HG03139 (cell line): ENCODE results near the gene OR10D3.
A peak's percentile ranks its signal among the peaks of the same experiment; 100 is the strongest.
"Not testable (repeated sequence)": the region's sequence is repeated elsewhere in the genome, so short reads cannot be mapped to it uniquely, and the experiment has no call there.

Experiments
- ATAC-seq: cut with Tn5 transposase; IDR thresholded peaks from one replicate; pipeline ENCODE4 v1.9.1; 2021; ENCODE audit not compliant: unreplicated experiment

OR10D3 gene

DNA sequence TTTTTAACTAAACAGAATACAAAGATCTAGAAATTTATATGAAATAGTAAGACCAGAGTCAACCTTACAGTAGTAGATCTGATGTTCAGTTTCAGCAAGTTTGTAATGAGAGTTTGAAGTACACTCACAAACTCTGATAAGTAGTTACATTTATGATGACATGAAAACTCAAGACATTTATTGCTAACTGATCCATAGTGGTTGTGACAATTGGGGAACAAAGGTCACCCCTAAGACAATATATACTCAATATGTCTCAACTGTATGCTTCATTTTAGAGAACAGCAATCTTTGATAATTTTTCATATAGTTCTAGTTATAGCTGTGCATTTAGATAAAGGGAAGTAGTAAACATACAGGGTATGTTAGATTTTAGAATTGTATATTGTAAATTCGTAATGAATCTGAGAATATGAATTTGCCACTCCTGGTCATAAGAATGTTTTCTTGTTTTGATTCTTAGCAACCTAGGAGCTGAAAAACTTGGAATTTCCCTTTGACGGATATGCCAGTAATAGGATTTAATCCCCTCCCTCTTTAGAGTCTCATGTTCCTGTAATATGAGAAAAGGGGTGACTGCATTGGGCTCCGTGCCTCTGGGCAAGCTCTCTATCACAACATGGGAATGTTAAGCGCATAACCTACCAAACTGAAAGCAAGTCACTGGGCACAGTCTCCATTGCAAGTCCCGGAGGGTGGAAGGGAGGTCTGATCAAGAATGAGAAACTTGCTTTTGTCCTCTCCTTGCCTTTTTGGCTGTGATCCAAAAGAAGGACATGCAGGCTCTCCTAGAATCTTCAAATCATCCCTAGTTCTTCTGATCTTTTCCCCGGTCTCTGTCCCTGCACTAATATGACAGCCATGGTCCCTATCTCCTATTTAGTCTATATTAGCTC is 11.4 kb downstream of the OR10D3 start:
- ATAC-seq, result no peak

- peak; percentile 71 for ATAC-seq
Observed at GRCh38 chr11:124195189-124195734, 12.1 kb downstream of the OR10D3 start.

GRCh38 chr11:124197999-124198398 is 14.9 kb downstream of the OR10D3 start:
- no peak for ATAC-seq

GRCh38 chr11:124198897-124199296 is 15.8 kb downstream of the OR10D3 start:
- no peak for ATAC-seq

DNA sequence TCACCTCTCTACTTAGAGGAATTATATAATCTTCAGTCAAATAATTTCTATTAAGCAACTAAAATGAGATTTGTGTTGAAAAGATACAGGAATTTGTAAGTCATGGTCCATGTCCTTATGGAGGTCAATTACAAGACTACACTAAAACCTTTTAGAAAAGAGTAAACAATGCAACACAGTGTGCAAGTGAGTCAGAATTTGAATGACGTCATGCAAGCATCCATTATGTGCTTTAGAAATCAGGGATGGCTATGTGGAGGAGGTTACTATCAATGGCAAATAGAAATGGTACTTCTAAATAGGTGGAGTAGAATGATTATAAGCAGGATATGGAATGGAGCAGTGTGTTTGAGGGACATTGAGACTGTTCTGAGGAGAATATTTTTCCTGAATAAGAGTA is 16.6 kb downstream of the OR10D3 start:
- no peak for ATAC-seq

GRCh38 chr11:124200671-124201070 is 17.5 kb downstream of the OR10D3 start:
- ATAC-seq, result no peak

- ATAC-seq, result no peak
Observed at GRCh38 chr11:124202951-124203350, 19.8 kb downstream of the OR10D3 start.

DNA sequence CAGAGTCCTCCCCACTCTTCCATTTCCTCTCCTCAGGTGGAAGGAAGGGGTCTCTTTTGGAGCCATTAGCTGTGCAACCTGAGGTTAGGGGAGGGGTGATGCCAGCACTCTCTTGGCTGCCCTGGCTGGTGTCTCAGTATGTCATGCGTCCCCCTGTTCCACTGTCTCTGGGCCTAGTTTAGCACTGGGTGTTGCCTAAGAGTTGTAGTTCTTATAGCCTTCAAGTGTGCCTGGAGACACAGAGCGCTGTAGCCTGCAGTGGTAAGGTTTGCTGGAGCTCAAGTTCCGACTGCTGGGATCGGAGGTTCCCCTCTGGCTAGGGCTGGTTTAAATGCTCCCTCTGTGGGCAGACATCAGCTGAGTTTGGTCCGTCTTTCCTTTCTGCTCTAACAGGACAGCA is 20.9 kb downstream of the OR10D3 start:
- ATAC-seq, result no peak

DNA sequence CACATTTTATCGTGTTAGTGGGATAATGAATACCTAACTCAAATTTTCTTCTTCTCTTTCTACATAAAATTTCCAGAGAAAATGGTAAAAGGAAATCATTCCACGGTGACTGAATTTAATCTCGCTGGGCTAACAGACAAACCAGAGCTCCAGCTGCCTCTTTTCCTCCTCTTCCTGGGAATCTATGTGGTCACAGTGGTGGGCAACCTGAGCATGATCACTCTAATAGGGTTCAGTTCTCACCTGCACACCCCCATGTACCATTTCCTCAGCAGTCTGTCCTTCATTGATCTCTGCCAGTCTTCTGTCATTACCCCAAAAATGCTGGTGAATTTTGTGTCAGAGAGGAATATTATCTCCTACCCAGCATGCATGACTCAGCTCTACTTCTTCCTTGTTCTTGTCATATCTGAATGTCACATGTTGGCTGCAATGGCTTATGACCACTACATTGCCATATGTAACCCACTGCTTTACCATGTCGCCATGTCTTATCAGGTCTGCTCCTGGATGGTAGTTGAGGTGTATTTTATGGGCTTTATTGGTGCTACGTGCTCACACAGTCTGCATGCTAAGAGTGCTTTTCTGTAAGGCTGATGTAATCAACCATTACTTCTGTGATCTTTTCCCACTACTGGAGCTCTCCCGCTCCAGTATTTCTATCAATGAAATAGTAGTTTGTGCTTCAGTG is 24.1 kb downstream of the OR10D3 start:
- ATAC-seq, result no peak

GRCh38 chr11:124209824-124210357 is 26.7 kb downstream of the OR10D3 start:
- ATAC-seq, result no peak

- ATAC-seq, result no peak
Observed at GRCh38 chr11:124210421-124210820, 27.3 kb downstream of the OR10D3 start.

- no peak for ATAC-seq
Observed at GRCh38 chr11:124211321-124211720, 28.2 kb downstream of the OR10D3 start.

- ATAC-seq, result no peak
Observed at GRCh38 chr11:124214027-124214426, 30.9 kb downstream of the OR10D3 start.

- ATAC-seq, result no peak
Observed at GRCh38 chr11:124219126-124219525, 36.0 kb downstream of the OR10D3 start.

- no peak for ATAC-seq
Observed at GRCh38 chr11:124222407-124222806, 39.3 kb downstream of the OR10D3 start.

- ATAC-seq, result not testable (repeated sequence)
Observed at GRCh38 chr11:124224618-124225423, 41.7 kb downstream of the OR10D3 start.

- no peak for ATAC-seq
Observed at GRCh38 chr11:124225471-124225870, 42.3 kb downstream of the OR10D3 start.

- no peak for ATAC-seq
Observed at GRCh38 chr11:124233376-124233775, 50.2 kb downstream of the OR10D3 start.
